CD4-positive, alpha-beta T cell treated with Interleukin-1 beta for 1 hour (primary cell): ENCODE results near the gene EWSR1.
"Not testable (repeated sequence)": the region's sequence is repeated elsewhere in the genome, so short reads cannot be mapped to it uniquely, and the experiment has no call there.

Source experiments
- DNase-seq, 2 donors: peaks; one replicate each; pipeline ENCODE4 v3.0.0-alpha.2; 2020 to 2022

The EWSR1 gene

DNA sequence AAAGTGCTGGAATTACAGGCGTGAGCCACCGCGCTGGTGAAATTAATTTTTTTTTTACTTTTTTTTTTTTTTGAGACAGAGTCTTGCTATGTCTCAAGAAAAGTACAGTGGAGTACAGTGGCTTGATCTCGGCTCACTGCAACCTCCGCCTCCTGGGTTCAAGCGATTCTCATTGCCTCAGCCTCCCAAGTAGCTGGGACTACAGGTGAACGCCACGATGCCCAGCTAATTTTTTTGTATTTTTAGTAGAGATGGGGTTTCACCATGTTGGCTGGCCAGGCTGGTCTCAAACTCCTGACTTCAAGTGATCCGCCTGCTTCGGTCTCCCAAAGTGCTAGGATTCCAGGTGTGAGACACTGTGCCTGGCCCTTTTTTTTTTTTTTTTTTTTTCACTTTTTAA is 20.2 kb upstream of the EWSR1 start:
- not testable (repeated sequence) for DNase-seq

DNA sequence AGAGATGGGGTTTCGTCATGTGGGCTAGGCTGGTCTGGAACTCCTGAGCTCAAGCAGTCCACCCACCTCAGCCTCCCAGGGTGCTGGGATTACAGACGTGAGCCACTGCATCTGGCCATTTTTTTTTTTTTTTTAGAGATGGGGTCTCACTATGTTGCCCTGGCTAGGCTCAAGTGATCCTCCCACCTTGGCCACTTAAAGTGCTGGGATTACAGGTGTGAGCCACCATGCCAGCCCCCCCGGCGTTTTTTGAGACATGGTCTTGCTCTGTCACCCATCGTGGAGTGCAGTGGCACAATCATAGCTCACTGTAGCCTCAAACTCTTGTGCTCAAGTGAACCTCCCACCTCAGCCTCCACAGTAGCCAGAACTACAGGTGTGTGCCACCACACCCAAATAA is 16.8 kb upstream of the EWSR1 start:
- DNase-seq: no peak

DNA sequence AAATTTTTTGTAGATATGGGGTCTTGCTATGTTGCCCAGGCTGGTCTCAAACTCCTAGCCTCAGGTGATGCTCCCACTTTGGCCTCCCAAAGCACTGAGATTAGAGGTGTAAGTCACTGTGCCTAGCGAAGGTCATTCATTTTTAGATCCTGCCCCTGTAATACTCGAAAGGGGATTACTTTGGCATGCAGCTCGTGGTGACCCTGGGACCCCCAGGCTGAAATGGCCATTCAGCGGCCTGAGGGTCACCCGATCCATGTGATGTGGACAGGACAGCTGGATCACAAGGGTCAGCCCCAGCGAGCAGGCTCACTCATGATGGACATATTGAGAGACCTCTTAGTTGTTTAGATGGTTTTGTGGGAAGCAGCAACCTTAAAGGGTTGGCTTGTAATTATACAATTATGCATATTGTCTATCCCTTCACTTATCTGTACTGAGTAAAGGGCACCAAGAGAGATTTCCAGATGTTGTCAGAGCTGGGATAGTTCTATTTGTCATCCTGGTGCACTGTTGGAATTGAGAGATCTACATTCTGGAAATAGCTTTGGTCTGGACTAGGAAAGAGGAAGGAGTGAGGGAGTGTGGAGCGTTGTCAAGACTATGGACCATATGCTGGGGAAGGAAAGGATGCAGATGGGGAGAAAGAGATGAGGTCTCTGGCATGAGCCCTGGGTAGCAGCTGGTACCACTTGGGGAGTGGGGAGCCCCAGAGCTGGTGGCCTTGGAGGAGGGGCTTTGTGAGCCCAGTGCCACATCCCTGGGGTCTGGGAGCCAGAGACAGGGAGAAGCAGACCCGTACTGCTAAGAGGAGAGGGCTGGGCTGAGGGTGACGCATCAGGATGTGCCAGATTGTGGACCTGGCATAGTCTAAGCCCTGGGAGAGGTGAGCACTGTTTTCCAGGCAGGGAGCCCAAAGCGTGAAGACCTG is 15.8 kb upstream of the EWSR1 start:
- DNase-seq: no peak

DNA sequence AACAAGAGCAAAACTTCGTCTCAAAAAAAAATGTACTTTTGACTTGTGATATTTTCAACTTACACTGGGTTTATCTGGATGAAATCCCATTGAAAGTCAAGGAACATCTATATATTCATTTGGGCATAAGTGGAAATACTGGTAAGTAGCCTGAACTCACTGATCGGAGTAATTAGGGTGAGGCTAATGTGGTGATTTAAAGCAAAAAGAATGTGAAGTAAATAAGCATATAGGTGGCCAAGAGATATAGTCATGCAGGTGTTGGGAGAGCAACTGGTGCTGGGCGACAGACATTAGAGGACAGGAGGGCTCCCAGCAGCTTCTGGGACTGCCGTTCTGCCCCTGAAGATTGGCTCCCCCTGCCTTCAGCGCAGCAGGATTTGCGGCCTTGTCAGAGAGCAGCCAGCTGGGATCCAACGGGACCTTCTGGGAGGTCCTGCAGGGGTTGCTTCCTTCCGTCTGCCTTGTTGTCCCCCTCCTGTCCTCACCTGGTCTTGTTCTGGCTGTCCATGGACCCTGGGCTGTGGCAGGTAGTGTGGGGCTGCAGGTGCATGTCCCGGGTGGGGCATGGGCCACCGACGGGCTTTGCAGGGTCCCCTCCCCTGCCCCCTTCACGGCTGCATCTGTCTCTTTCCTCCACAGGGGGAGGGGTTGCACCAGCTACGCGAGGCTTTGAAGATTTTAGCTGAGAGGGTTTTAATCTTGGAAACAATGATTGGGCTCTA is 14.3 kb upstream of the EWSR1 start:
- no peak for DNase-seq

DNA sequence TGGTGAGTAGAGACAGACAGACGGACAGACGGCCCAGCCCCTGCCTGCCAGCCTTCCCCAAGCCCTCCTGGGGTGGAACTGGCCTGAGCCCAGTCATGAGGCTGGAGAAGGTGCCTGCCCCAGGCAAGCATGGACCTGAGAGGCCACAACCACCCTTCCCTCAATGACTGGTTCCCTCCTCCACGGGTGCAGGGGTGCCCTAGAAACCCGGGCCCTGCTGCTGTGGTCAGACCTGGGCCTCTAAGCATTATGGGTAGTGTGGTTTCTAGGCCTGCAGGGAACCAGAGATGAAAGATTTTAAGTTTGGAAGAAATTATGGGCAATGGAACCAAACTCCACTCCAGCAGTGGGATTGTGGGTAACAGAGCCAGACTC is 13.8 kb upstream of the EWSR1 start:
- DNase-seq: no peak

DNA sequence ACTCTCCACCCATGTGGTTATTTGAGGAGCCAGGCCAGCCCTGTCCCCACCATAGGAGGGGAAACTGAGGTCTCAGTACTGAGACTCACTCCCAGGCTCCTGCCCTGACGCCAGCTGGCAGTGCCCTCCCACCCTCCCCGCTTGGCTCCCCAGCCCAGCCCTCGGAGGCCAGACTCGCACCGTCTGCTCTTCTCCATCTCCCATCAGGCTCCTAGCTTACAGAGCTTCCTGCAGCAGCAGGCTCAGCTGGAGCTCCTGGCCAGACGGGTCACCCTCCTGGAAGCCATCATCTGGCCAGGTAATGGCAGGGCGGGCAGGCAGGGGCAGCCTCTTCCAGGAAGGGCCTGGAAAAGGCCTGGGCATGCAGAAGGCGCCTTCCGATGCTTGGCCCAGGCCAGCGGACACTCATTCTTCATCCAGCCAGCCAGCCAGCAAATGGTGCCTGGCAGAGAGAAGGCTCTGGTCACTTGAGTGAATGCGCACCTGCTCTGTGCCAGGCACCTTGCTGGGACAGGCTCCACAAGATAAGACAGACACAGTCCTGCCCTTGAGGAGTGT is 12.9 kb upstream of the EWSR1 start:
- DNase-seq: no peak

DNA sequence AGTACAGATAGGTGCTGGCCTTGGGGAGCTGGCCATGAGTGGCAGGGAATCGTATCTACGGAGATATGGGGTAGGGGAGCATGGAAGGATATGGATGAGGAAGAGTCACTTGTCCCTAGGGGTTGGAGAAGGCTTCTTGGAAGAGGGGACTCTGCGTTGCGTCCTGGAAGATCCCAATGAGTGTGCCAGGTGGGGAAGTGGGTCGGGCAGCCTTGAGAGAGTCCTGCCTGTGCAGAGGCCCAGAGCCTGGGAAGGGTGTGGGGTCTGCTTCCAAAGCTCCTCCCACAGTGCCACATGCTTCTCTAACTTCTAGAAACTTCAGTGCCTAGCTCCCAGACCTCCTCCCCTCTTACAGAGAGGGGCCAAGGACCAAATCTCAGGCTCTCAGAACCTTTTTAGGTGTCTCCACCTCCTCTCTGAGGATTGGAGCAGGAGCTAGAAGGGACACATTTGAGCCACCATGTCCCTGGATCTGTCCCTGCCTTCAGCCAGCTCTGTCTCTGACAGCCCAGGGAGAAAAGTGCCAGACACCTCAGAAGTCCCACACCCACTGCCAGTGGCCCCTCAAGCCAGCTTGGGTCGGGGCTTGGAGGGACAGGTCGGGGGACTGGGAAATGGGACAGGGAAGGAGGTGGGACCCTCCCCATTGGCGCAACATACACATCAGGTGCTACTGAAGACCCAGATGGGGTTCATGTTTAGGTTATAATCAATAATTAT is 11.3 kb upstream of the EWSR1 start:
- DNase-seq: no peak

DNA sequence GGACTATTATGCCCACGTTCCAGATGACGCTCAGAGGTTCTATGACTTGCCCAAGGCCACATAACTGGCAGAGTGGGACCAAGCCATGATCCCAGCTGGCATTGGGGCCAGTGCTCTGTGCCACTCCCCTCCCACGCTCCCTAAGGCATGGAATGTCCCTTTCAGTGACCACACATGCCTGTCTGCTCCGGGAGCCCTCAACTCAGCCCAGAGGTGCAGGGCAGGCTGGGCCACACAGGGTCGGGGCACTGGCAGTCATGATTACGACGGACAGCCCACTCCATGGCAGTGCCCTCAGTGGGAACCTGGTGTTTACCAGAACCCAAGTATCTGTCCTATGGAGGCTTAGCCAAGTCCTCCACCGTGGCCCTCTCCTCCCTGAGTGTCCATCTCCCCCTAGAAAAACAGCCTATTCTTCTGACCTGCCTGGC is 10.3 kb upstream of the EWSR1 start:
- no peak for DNase-seq

DNA sequence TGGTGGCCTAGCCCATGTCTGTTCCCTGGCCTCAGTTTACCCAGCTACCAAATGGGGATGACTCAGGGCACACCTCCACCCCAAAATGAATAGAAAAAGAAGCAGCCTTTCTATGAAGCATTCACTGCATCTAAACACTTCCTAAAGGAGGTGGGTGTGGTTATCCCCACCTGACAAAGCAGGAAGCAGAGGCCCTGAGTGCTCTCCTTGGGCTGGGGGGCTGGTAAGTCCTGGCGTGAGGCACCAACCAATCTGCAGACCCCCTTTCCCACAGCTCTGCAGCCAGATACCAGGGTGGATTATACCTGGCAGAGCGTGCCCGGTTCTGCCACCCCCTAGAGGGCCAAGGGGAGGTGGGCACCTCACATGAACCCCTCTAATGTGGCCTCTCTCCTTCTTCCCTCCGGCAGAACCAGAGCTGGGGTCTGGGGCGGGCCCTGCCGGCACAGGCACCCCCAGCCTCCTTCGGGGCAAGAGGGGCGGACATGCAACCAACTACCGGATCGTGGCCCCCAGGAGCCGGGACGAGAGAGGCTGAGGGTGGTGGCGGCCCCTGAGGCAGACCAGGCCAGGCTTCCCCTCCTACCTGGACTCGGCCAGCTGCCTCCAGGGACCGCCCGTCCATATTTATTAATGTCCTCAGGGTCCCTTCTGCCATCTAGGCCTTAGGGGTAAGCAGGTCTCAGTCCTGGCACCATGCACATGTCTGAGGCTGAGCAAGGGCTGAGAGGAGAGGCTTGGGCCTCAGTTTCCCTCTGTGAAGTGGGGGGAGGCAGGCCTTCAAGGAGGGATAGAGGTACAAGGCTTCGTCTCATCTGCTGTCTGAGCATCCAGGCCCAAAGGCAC is 9.4 kb upstream of the EWSR1 start:
- DNase-seq: no peak

DNA sequence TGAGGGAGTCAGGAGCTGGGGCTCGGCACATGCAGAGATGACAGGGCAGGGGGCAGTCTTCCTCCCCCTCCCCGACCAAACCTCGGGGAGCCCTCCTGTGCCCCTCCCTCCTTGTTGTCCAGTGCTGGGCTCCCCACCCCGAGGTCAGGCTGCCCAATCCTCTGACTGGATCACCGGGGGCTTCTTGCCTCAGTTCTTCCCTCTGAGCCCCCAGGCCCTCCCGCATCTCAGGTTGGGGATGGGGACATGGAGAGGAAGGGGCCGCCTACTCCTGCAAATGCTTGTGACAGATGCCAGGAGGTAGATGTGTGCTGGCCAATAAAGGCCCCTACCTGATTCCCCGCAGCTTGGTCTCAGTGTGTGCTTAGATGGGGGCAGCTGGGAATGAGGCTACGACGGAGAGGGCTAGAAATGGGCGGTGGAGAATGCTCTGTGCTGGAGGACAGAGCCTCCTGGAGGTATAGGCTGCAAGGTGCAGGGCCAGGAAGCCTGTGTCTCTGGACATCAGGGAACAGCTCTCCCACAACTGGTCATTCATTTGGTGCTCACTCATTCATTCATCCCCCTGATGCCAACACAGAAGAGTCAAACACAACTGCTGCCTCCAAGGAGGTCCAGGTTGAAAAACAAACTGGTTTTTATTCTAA is 8.7 kb upstream of the EWSR1 start:
- no peak for DNase-seq

DNA sequence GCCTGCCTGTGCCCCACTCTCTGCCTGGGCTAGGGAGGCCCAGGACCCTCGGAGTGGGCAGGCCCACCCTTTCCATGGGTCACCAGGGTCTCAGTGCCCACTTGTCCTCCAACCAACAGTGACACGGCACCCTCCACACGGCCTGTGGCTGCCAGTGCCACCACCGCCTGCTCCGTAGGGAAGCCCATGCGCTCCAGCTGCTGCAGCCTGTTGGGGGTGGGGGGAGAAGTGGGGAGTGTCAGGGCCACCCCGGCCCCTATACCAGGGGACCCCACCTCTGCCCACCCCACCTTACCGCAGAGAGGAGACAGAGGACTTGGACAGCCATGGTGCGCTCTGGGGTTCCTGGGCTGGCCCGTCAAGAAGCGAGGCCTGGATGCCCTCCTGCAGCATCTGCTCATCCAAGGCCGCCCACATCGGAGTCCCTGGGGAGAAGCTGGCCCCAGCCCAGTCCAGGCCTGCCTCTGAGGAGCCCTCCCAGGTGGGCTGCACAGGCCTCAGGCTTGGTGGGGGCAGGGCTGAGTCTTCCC is 8.0 kb upstream of the EWSR1 start:
- no peak for DNase-seq

DNA sequence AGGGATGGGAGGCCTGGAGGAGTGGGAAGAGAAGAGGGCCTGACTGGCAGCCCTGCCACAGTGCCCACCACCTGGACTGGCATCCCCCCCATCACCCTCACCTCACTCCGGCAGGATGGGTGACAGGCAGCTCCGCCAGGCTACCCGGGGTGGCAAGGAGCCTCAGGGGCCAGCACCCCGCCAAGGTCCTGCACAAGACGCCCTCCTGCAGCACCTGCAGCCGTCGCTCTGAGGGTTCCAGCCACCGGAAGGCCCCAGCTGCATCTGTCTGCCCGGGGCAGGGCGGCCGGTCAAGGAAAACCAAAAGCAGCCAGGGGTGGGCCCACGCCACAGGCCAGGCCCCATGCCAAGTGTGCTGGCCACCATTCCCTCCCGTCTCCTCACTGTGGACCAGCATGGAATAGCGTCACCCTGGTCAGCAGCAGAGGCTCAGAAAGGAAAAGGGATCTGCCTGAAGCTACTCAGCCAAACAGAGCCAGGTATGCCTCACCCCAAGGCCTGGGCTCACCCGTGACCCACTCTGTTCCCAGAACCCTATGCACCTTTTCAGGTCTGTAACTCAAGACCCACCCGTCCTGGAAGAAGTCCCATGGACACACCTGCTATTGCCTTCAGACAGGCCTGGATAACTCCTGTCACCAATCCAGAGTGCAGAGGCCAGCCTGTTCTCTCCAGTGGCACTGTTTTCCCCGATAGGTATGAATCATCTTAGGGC is 7.3 kb upstream of the EWSR1 start:
- no peak for DNase-seq

DNA sequence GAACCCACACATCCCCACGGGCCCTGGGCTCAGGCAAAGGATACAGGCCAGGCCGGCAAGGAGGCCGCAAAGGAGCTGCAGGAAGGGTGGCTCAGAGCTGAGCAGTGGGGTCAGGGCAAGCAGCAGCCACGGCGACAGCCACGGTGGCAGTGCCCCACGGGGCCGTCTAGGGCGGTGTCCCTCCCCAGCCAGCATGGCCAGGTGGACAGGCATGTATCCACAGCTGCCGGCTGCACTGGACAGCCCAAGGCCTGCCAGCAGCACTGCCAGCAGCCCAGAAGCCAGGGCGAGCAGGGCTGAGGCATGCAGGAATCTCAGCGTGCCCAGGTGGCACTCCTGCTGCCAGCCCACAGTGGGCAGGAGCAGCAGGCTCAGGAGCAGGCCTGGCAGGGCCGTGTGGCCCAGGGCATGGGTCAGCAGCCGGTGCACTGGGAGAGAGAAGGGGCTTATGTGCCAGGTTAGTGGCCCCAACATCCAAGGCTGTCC is 4.2 kb upstream of the EWSR1 start:
- DNase-seq: no peak

DNA sequence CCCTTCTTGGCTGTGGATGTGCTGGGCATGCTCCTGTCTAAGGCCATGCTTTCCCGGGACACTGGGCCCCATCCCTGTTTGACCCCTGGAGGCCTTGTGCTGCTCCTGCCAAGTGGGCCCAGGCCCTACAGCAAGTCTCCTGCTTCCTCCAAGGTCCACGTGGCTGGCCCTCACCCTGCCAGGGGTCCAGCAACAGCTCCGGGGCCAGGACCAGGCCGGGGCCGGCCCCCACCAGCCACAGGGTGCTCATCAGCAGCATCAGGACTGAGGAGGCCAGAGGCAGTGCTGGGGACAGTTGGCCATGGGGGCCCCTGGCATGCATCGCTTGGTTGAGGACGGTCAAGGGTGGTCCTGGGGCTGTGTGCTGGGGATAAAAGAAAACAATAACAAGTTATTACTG is 2.8 kb upstream of the EWSR1 start:
- no peak for DNase-seq

DNA sequence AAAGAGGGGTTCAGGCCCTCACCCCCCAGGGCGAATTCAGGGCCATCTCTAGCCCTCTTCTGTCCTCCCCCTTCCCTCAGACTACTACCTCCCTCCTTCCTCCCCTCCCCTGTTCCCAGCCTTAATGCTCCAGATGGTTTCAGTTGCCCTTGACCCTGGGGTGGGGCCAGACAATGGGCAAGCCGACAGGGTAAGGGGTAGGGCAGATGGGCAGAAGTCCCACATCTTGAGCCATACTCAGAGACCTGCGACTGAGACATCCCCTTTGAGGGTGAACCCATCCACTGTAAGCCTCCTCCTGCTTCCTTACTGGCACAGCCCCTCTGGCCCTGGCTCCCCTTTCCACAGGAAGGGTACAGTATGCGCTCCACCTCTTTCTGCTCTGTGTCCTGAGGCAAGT is 2.1 kb upstream of the EWSR1 start:
- no peak for DNase-seq

DNA sequence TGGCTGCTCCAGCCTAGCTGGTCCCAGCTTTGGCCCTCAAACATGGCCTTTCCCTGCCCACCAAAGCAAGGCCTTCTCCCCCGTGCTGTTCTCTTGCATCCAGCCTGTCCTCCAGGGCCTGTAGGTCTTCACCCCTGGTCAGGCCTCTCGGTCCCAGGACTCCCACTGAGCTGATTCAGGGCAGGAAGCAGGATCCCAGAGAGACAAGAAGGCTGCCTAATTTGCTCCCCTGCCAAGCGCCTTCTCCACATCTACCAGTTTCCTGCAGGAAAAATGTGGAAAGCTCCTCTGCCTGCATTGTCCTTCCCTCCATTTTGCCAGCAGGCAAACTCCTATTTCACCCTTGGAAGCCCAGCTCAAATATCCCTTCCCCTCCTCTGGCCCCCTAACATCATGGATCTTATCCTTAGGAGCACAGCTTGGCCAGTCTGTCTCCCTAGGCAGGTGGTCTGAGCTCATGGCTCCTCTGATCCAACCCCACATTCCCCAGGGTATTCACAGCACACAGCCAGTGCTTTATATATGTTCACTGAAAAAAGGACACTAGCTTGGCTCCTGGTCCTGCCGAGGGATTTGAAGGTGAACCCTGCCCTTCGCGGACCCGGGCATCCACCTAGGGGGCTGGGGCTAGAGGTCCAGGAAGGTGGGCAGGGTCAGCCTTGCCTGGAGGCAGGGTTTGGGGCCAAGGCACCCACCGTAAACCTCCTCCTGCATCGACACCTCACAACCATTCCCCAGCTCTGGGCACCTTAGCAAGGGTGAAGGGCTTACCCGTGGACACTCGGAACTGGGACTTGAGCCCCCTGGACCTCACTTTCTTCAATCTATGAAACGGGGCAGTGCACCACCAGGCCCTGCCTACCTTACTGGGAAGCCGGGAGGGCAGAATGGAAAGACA is 1.3 kb upstream of the EWSR1 start:
- no peak for DNase-seq

DNA sequence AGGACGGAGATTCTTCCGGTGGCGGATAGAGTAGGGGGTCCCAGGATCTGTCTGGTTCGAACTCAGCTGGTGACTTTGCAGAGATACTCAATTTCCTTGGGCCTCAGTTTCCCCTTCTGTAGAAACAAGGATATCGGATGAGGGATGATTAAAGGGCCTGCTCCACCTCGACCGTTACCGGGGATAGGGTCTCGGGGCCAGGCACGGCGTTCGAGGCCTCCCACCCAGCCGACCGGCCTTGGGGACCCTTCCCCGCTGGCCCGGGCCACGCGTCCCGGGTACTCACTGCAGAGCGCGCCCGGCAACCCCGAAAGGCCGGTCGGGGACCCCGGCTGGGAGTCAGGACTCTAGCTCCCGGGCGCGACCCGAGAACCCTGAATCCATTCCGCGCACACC is 608 bp upstream of the EWSR1 start:
- no peak for DNase-seq

DNA sequence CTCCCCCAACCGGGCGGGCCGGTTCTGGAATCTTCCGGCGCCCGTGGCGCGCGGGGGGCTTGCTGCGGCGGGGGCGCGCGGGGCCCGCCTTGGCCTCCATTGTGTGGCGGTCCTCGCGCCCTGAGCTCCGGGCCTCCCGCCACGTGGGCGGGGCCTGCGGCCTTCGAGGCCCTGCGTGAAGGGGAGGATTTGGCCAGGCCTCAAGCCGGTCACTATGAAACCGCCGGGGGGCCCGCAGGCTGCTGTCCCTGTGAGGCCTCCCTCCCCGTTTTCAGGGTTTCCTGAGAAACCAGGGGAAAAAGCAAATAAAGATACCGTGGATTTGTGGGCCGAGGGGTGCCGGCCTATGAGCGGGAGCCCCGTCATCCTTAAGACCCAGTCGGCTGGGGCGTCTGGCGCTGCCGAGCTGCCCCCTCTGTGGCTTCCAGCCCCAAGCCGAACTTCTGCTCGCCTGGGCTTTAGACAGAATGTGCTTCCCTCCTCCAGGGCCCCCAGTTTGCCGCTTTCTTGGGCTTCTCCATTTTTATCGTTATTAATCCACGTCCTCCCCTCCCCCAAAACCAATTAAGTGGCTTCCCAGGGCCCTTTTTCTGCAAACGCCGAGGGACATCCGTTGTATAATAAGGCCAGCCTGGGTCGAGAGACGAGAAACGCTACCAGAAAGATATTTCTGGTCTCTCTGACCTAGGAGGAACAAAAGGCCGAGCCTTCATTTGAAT is 602 bp downstream of the EWSR1 start:
- DNase-seq: peak; percentile 29 to 44

DNA sequence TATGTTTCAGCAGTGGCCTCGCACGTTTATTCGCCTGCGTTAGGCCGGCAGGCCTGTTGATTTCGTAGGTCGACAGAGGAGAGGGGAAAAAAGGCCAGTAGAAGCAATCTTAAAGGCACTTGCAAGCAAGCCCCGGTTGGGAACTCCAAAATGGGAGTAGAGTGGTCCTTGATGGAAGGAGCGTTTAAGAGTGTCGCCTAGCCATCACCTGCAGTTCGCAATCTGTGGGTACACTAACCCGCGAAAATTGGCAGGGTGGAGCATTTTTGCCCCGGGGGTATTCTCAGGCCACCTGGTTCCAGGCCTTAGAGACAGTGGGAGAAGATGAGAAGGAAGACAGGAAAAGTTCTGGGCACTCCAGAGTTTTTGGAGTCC is 1.1 kb downstream of the EWSR1 start:
- DNase-seq: no peak
